GM12874 (cell line): Measurements from ENCODE around the gene ZBTB8OS.

ENCODE experiments used
- TF ChIP-seq, protein P1 (sequence below): IDR thresholded peaks from 2 replicates; pipeline ENCODE4 v1.5.1; 2011; ENCODE audit warnings: low read depth, mild to moderate bottlenecking, control low read depth, low read length, moderate library complexity; ENCODE audit not compliant: insufficient read depth

Gene ZBTB8OS

DNA sequence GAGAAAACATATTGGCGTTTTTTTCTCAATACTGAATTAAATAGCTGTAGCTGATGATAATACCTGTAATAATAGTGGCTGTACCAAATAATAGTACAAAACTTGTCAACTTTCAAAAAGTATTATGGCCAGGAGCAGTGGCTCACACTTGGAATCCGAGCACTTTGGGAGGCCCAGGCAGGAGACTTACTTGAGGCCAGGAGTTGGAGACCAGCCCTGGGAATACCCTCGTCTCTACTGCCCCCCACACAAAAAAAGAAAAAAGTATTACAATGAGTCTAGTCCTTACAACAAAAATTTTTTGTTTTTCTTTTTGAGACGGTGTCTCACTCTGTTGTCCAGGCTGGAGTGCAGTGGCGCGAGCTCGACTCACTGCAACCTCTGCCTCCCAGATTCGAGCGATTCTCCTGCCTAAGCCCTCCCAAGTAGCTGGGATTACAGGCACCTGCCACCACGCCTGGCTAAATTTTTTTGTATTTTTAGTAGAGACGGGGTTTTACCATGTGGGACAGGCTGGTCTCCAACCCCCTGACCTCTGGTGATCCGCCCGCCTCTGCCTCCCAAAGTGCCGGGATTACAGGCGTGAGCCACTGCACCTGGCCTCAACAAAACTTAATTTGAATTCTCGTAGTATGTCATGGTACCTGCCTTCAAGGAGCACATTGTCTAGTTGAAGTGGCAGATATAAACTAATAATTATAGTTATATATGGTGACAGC, 2.1 kb upstream of the ZBTB8OS start:
- TF ChIP-seq, protein P1, sequence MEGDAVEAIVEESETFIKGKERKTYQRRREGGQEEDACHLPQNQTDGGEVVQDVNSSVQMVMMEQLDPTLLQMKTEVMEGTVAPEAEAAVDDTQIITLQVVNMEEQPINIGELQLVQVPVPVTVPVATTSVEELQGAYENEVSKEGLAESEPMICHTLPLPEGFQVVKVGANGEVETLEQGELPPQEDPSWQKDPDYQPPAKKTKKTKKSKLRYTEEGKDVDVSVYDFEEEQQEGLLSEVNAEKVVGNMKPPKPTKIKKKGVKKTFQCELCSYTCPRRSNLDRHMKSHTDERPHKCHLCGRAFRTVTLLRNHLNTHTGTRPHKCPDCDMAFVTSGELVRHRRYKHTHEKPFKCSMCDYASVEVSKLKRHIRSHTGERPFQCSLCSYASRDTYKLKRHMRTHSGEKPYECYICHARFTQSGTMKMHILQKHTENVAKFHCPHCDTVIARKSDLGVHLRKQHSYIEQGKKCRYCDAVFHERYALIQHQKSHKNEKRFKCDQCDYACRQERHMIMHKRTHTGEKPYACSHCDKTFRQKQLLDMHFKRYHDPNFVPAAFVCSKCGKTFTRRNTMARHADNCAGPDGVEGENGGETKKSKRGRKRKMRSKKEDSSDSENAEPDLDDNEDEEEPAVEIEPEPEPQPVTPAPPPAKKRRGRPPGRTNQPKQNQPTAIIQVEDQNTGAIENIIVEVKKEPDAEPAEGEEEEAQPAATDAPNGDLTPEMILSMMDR = no peak

DNA sequence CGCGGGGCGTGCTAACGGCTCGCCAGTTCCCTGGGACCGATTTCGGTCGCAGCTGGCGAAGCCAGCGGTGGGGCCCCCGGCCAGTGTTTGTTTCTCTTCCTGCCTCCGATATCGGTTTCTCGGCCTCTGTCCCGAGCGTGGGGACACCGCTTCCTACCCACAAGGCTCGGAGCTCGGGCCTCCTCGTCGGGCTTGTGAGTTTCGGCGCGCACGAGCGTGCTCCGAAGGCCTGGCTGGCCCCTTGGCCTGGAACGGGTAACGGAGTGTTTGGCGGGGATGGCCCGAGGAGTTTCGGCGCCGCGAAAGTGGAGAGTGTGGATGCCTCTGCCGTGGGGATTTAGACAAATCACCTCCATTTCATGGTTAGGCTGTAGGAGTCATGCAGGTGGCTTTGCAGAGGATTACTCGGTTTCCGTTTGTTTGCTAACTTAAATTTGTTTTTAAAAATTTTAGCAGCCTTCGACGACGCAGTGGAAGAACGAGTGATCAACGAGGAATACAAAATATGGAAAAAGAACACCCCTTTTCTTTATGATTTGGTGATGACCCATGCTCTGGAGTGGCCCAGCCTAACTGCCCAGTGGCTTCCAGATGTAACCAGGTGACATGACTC, 1.2 kb upstream of the ZBTB8OS start:
- TF ChIP-seq, protein P1 = no peak

DNA sequence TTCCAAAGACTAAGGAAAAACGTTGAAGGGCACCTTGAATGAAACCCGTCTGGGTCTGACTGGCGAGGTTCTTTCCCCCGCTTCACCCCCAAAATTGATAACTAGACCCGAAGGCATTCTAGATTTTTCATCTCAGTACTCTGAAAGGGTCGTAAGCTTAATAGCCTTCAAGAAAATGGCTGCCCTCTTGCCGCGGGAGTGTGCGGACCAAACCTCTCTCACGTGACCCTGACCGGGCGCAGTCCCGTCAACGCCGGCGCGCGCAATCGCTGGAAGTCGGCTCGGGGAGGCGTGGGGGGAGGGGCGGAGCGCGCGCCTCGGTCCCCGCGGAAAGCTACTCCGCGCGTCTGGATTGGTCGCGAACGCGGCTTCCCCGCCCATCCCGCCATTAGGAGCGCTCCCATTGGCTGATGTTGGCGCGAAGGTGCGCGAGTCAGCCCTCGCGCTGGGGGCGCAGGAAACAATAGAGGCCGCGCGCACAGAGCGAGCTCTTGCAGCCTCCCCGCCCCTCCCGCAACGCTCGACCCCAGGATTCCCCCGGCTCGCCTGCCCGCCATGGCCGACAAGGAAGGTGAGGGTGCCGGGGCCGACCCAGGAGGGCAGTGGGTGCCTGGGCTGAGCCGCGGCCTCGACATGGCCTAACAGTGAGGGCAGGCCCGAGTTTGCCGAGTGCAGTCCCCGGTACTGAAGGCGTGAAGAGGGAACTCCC, 556 bp upstream of the ZBTB8OS start, which contains the start of gene RBBP4:
RBBP4 (plus strand) TSS at position 457 of the 709 bp plus-strand sequence; CDS start at position 556, 99 bp downstream.
- TF ChIP-seq, protein P1 = no peak

DNA sequence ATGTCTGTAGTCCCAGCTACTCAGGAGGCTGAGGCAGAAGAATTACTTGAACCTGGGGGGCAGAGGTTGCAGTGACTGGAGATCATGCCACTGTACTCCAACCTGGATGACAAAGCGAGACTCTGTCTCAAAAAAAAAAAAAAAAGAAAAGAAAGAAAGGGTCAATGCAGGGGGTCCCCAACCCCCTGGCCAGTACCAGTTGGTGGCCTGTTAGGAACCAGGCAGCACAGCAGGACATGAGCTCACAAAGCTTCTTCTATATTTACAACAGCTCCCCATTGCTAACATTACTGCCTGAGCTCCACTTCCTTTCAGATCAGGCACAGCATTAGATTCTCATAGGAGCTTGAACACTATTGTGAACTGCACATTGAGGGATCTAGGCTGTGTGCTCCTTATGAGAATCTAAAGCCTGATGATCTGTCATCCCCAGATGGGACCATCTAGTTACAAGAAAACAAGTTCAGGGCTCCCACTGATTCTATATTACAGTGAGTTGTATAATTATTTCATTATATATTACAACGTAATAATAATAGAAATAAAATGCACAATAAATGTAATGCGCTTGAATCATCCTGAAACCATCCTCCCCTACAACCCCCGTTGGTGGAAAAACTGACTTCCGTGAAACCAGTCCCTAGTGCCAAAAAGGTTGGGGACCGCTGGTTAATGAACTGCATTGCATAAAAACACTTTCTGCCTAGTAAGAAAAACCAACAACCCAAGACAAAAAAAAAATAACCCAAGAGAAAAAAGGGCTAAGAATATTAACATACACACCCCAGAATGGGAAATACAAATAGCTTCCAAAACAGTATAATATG, 2.8 kb downstream of the ZBTB8OS start:
- TF ChIP-seq, protein P1 = no peak

DNA sequence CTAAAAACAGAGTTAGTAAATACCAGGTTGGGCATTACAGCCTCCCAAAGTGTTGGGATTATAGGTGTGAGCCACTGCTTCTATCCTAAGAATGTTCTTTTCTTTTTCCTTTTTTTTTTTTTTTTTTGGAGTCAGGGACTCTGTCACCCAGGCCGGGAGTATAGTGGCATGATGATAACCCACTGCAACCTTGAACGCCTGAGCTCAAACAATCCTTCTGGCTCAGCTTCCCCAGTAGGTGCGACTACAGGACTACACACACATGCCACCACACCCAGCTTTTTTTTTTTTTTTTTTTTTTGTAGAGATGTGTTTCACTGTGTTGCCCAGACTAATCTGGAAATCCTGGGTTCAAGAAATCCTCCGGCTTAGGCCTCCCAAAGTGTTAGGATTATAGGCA, 5.9 kb downstream of the ZBTB8OS start:
- TF ChIP-seq, protein P1 = no peak

DNA sequence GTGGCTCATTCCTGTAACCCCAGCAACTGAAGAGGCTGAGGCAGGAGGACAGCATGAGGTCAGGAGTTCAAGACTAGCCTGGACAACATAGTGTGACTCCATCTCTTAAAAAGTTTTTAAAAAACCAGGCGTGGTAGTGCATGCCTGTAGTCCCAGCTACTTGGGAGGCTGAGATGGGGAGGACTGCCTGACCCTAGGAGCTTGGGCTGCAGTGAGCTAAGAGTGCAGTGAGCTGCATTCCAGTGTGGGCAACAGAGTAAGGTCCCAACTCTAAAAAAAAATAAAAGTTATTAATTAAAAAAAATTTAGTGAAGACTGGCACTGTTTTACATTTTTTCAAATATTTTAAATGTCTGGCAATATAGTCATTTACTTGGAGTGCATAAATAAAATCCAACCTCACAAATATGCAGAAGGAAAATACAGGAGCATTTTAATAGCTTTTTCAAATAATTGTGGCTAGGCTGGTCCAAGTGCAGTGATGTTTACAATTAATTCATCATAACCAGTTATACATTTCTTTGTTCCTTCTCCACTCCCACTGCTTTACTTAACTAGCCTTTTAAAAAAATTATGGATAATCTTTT, 10.8 kb downstream of the ZBTB8OS start:
- TF ChIP-seq, protein P1 = no peak
